DMS 273 (cell line): ENCODE data around the gene QKI.
"Not testable (repeated sequence)": the region's sequence is repeated elsewhere in the genome, so short reads cannot be mapped to it uniquely, and the experiment has no call there.

ENCODE experiments used
- DNase-seq: peaks from one replicate; lab custom pipeline; 2025; ENCODE audit not compliant: unreplicated experiment; lab: John Stamatoyannopoulos, UW

QKI gene

DNA sequence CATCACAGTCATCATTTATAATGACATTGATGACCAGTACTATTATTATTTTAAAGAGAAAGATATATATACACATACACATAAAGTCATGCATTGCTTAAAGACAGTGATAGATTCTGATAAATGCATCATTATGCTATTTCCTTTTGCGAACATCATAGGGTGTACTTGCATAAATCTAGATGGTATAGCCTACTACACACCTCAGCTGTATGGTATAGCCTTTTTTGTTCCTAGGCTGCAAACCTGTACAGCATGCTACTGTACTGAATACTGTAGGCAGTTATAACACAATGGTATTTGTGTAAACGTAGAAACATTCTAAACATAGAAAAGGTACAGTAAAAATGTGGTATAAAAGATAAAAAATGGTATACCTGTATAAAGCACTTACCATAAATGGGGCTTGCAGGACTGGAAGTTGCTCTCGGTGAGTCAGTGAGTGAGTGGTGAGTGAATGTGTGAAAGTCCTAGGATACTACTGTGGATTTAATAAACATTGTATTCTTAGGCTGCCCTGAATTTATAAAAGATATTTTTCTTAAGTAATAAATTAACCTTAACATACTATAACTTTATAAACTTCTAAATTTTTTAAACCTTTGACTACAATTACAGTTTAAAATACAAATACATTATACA lies 23.9 kb downstream of the QKI start:
- no peak for DNase-seq

- DNase-seq, result peak; percentile 61
These were observed 24.4 kb downstream of the QKI start for GRCh38 chr6:163438940-163439335.

DNA sequence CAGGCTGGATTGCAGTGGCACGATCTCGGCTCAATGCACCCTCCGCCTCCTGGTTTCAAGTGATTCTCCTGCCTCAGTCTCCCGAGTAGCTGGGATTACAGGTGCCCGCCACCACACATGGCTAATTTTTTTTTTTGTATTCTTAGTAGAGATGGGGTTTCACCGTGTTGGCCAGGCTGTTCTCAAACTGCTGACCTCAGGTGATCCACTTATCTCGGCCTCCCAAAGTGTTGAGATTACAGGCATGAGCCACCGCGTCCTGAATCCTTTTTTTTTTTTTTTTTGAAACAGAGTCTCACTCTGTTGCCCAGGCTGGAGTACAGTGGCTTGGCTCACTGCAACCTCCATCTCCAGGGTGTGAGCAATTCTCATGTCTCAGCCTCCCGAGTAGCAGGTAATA lies 24.9 kb downstream of the QKI start:
- DNase-seq, result not testable (repeated sequence)

- DNase-seq, result no peak
These were observed 25.5 kb downstream of the QKI start for GRCh38 chr6:163439997-163440396.

- DNase-seq, result no peak
These were observed 27.8 kb downstream of the QKI start for GRCh38 chr6:163442336-163442735.

DNA sequence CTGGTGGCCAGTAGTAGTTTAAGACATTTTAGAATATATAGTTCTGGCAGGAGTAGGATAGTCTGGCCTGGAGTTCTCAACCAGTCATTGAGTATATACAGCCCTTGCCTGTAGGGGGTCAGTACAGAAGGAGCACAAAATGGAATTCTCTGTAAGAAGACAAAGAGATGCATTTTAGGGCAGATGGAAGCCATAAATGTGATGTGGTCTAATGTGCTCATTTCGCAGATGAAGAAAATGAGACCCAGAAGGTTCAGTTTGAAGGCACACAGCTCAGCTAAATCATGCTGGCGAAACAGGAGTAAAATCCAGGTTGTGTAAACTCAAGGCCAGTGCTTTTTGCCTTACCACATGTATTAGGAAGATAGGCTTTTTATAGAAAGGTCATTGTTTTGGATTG lies 29.6 kb downstream of the QKI start:
- DNase-seq, result no peak

DNA sequence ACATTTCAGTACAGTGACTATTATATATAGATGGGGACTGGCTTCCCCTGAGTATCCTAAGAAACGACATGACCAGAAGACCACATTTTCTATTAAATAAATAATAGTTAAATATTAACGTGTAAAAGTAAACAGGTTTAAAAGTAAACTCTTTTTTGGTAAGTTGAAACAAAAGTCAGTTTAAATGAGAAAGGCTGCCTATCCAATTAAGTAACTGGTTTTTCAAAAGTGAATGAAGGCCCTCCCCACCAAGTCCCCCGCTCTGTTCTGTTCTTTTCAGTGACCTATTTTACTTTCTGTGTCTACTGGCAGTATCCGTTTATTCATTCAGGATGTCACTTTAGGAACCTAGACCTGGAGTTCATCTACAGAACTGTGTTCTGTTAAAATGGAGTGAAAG lies 32.0 kb downstream of the QKI start:
- no peak for DNase-seq

DNA sequence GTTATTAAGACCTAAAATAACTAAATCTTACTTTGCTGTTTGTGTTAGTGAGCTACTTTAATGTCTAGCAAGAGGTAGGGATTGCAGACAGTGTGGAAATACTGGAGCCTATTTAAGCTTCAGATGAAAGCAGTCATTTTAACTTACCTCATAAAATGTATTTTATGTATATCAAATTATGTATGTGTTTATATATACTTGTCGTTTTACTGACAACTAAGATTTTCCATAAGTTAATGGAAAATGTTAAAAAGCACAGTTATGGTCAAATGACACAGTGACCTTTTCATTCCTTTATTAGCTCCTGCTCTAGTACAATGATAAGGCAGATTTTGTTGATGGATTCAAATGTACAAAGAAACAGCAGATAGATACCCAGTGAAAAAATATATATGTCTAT lies 34.6 kb downstream of the QKI start:
- no peak for DNase-seq

GRCh38 chr6:163454425-163454824 lies 39.9 kb downstream of the QKI start:
- no peak for DNase-seq

DNA sequence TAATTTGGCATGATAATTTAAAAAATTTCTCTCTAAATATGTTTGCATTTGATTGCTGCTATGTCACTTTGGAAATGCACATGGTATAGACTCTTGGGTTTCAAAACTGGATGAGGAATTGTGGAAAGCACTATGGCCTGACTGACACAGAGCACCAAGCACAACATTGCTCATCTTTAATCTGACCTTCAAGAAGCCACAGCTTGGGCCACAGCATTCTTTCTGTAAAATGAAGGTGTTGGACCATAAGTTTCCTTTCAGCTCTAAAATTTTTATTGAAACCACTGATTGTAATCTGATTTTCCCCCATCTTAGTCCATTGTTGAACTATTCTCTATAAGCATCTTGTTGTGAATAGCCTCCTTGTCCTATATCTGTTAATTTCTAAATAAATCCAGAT lies 41.0 kb downstream of the QKI start:
- no peak for DNase-seq

- DNase-seq, result no peak
These were observed 43.4 kb downstream of the QKI start for GRCh38 chr6:163457637-163458561.

GRCh38 chr6:163459007-163459406 lies 44.5 kb downstream of the QKI start:
- DNase-seq, result no peak

- DNase-seq, result no peak
These were observed 45.0 kb downstream of the QKI start for GRCh38 chr6:163459536-163459935.

DNA sequence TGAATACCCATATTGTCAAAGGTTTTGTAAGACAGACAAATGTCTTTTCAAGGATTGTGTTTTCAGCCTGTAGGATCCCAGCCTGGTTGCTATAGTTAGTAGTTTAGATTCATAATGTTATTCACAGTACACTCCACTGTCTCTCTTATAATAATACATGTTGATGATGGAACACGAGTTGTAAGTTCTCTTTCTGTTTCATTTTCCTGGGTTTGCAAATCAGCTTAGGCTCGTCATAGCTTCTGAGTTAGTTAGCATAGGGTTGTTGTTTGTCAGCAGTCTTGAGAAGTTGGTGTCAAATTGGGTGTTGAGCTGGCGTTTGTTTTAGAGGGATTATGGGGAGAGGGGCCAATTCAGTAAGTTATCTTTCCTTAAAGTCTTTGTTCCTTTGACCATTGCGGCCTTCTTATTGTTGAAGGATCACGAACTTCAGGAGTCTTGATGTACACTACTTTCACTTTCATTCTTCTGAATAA lies 45.8 kb downstream of the QKI start:
- no peak for DNase-seq

DNA sequence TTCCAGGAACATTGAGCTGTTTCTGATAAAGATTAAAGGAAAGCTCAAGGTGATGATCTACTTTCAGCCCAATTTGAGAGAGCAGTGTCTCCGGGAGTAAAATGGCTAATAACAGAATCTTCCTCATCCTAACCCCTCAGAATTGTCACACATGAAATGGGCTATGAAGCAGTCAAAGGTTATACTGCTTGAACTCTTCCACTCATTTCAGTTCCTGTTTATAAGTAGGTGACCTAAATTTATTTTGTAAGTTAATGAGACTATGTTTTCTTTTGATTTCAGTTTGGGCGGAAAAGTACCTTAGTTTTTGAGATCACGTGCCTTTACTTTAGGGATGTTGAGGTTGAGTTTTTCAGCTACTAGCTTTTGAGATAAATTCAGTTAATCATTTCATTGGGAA lies 47.2 kb downstream of the QKI start:
- DNase-seq, result no peak

- no peak for DNase-seq
These were observed 48.7 kb downstream of the QKI start for GRCh38 chr6:163463180-163463579.

DNA sequence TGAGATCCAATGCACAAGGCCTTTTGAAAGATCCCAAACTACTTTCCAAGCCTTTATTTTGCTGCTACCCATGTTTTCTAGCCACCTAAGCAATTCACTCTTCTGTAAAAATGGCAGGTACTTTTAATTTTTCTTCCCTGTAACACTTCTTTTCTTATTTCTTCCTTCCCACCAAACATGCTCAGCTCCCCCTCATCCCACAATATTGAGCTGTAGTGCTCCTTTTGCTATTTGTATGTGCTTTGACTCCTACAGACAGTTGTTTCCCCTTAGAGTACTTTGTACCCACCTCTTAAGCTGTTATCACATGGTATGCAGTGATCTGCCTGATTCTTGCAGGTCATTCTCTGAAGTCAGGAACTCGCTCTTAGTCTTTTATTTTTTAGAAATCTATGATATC lies 49.3 kb downstream of the QKI start:
- no peak for DNase-seq

GRCh38 chr6:163466839-163467390 lies 52.4 kb downstream of the QKI start:
- no peak for DNase-seq

DNA sequence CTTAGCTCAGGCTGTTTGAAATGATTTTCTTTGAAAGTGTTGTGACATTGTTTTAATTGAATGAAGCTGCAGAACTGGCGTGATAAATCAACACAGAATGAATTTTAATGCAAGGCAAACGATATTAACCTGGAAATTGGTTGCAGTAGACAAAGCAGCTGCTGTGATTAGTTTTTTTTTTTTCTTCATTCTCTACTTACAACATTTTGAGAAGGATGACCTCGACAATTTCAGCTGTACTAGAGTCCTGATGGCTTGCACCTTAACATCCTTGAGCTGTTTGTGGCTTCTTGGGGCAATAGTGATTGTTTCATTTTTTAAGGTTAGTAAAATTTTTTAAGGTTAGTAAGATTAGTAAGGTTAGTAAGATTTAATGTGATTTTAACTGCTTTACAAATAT lies 54.2 kb downstream of the QKI start:
- DNase-seq, result no peak

DNA sequence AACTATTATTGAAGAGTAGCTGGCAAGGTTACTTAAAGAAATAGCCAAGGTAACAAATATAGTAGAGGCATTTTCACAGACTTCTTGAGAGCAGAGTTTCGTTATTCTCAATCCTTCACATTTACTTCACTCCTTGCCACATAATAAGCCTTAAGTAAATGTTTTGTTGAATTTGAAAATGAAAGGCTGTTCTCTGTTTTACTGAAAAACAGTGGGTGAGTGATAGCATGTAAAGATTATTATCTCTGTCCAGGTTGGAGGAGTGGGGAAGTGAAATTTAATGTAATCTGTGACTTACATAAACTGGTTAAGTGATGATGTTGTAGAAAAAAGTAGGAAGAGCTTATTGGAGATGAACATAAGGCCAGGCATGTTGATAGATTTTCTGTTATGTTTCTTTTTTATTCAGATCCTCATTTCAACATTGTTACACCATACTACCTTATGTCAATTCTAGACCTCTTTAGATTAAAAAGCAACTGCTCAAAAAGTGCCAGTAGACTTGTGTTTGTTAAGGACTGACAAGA lies 55.0 kb downstream of the QKI start:
- no peak for DNase-seq

GRCh38 chr6:163470611-163471010 lies 56.1 kb downstream of the QKI start:
- DNase-seq, result no peak

- DNase-seq, result peak; percentile 1
These were observed 60.1 kb downstream of the QKI start for GRCh38 chr6:163474581-163474980.
